Neural crest cell (in vitro differentiated cells): ENCODE data around the gene TRABD2B. TPM values are rescaled to one million over a fixed set of nuclear protein-coding genes. Genes with fewer than 3 reads are reported as not detected.

Experiments
- DNase-seq: peaks from one replicate; pipeline ENCODE4 v3.0.0; 2021; ENCODE audit warnings: low read depth, mixed read lengths, low spot score
- H3K27ac Mint-ChIP-seq: one replicate; pipeline ENCODE4 v1.8.0; 2021; ENCODE audit warnings: mild to moderate bottlenecking, mixed read lengths; ENCODE audit not compliant: unreplicated experiment
- H3K27me3 Mint-ChIP-seq: 2 replicates; pipeline ENCODE4 v1.8.0; 2021; ENCODE audit warnings: low read depth, mild to moderate bottlenecking, mixed read lengths
- H3K36me3 Mint-ChIP-seq: 2 replicates; pipeline ENCODE4 v1.8.0; 2021; ENCODE audit warnings: low read depth, mild to moderate bottlenecking, mixed read lengths
- H3K4me1 Mint-ChIP-seq: 2 replicates; pipeline ENCODE4 v1.8.0; 2021; ENCODE audit warnings: mixed read lengths
- H3K4me3 Mint-ChIP-seq: one replicate; pipeline ENCODE4 v1.8.0; 2021; ENCODE audit warnings: mild to moderate bottlenecking, mixed read lengths
- H3K9me3 Mint-ChIP-seq: 2 replicates; pipeline ENCODE4 v1.8.0; 2021; ENCODE audit warnings: mixed read lengths
- total RNA-seq: library from RNA; stranded (reverse); gene quantifications from 2 replicates; pipeline ENCODE4 v1.2.1, GENCODE V29; 2021
- TF ChIP-seq, protein P1 (sequence below): fragments of 200-600 bp; sonication (generic); conservative IDR thresholded peaks from 2 replicates; pipeline ENCODE4 v1.5.0; 2021; ENCODE audit warnings: antibody characterized with exemption, mild to moderate bottlenecking

Gene TRABD2B
- total RNA-seq, 1 donor from 2014 or later = 0.49 TPM

DNA sequence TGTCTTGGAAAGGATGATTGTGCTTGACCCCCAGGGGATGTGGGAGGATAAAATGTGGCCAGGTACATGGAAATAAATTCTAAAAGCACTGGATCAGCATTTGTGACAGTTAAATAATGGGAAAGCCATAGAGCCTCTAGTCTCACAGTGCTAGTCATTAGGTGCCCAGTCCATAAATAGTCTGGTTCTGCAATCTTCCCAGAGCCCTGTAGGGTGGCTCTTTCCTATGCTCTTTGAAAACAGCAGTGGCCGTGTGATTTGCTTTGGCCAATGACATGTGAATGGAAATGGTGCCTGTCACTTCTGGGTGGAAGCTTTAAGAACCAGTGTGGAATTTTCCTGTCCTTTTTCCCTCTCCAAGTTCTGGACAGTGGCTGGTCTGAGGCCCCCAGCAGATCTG, 113.2 kb downstream of the TRABD2B start:
- DNase-seq = no peak
- no peak overlapping the region for H3K4me3 Mint-ChIP-seq
- H3K9me3 Mint-ChIP-seq = no peaks in the 10 kb centered on the region
- no peaks in the 10 kb centered on the region for H3K4me1 Mint-ChIP-seq
- TF ChIP-seq, protein P1, sequence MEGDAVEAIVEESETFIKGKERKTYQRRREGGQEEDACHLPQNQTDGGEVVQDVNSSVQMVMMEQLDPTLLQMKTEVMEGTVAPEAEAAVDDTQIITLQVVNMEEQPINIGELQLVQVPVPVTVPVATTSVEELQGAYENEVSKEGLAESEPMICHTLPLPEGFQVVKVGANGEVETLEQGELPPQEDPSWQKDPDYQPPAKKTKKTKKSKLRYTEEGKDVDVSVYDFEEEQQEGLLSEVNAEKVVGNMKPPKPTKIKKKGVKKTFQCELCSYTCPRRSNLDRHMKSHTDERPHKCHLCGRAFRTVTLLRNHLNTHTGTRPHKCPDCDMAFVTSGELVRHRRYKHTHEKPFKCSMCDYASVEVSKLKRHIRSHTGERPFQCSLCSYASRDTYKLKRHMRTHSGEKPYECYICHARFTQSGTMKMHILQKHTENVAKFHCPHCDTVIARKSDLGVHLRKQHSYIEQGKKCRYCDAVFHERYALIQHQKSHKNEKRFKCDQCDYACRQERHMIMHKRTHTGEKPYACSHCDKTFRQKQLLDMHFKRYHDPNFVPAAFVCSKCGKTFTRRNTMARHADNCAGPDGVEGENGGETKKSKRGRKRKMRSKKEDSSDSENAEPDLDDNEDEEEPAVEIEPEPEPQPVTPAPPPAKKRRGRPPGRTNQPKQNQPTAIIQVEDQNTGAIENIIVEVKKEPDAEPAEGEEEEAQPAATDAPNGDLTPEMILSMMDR = no peak
- H3K27ac Mint-ChIP-seq = no peak overlapping the region
- H3K27me3 Mint-ChIP-seq = peaks cover 2% of the 10 kb centered on the region
- H3K36me3 Mint-ChIP-seq = no peaks in the 10 kb centered on the region

- no peak overlapping the region for H3K4me3 Mint-ChIP-seq
- no peaks in the 10 kb centered on the region for H3K27me3 Mint-ChIP-seq
- H3K36me3 Mint-ChIP-seq = no peaks in the 10 kb centered on the region
- H3K27ac Mint-ChIP-seq = no peak overlapping the region
- H3K4me1 Mint-ChIP-seq = no peaks in the 10 kb centered on the region
- TF ChIP-seq, protein P1 = no peak
- DNase-seq = no peak
- H3K9me3 Mint-ChIP-seq = no peaks in the 10 kb centered on the region
Measured at GRCh38 chr1:47881505-47882442, 115.4 kb downstream of the TRABD2B start.

- no peaks in the 10 kb centered on the region for H3K9me3 Mint-ChIP-seq
- H3K4me3 Mint-ChIP-seq = no peak overlapping the region
- H3K4me1 Mint-ChIP-seq = peaks cover 10% of the 10 kb centered on the region
- TF ChIP-seq, protein P1 = no peak
- H3K27me3 Mint-ChIP-seq = no peaks in the 10 kb centered on the region
- DNase-seq = no peak
- no peaks in the 10 kb centered on the region for H3K36me3 Mint-ChIP-seq
- H3K27ac Mint-ChIP-seq = no peak overlapping the region
Measured at GRCh38 chr1:47876587-47876963, 120.6 kb downstream of the TRABD2B start.

GRCh38 chr1:47875831-47876586, 121.2 kb downstream of the TRABD2B start:
- H3K27ac Mint-ChIP-seq = peak overlapping the region; percentile 73
- no peak for DNase-seq
- TF ChIP-seq, protein P1 = no peak
- H3K9me3 Mint-ChIP-seq = no peaks in the 10 kb centered on the region
- no peaks in the 10 kb centered on the region for H3K27me3 Mint-ChIP-seq
- no peak overlapping the region for H3K4me3 Mint-ChIP-seq
- peaks cover 10% of the 10 kb centered on the region for H3K4me1 Mint-ChIP-seq
- H3K36me3 Mint-ChIP-seq = no peaks in the 10 kb centered on the region

DNA sequence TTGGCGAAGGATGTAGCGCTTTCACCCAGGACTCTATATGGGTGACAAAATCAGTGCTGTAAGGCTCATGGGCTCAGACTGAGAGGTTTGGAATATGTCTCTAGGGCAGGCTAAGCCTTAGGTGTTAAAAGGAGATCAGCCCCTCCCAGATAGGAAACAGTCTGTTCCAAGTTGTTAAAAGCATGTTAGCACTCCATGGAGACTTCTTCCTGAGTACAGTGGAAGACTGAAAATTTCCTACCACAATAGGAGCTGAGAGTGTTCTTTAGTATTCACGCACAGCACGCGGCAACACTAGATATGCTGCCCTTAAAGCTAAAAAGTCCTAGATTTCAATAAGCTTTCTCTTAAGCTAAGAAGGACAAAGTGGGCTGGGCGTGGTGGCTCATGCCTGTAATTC, 122.1 kb downstream of the TRABD2B start:
- TF ChIP-seq, protein P1 = no peak
- no peak overlapping the region for H3K4me3 Mint-ChIP-seq
- H3K27ac Mint-ChIP-seq = no peak overlapping the region
- H3K9me3 Mint-ChIP-seq = no peaks in the 10 kb centered on the region
- no peak for DNase-seq
- H3K36me3 Mint-ChIP-seq = no peaks in the 10 kb centered on the region
- H3K4me1 Mint-ChIP-seq = peaks cover 10% of the 10 kb centered on the region
- peaks cover 2% of the 10 kb centered on the region for H3K27me3 Mint-ChIP-seq
